Endothelial cell of umbilical vein (primary cell): ENCODE measurements around the gene PIM1. TPM values are rescaled to one million over a fixed set of nuclear protein-coding genes. Genes with fewer than 3 reads are reported as not detected.
A peak's percentile ranks its signal among the peaks of the same experiment; 100 is the strongest.

Experiments used
- BruUV-seq: library from RNA; stranded (reverse); fragments of 400-500 nt; replicated peaks from 2 replicates; lab custom pipeline; 2021; lab: Mats Ljungman, UMichigan
- CTCF ChIA-PET: fragments of 300-600, 350-600 bp; sonication (Branson Sonifier 250); formaldehyde crosslinking; loops from one replicate; lab custom pipeline; 2021; ENCODE audit warnings: antibody characterized with exemption, inconsistent platforms; lab: Charles Lee
- POLR2A ChIA-PET: fragments of 300-600, 350-600 bp; sonication (Branson Sonifier 250); formaldehyde crosslinking; loops from one replicate; lab custom pipeline; 2021; ENCODE audit warnings: antibody characterized with exemption, inconsistent platforms; lab: Charles Lee
- DNase-seq: peaks from one replicate; pipeline ENCODE4 v3.0.0-alpha.2; 2011; ENCODE audit warnings: low read depth, low spot score
- FAIRE-seq: peaks from 2 replicates; lab custom pipeline; 2011; peaks lifted over from hg19 to GRCh38; lab: Jason Lieb, UNC
- H2AFZ ChIP-seq: 2 replicates; pipeline ENCODE4 v1.6.0; 2012; ENCODE audit warnings: low read depth, low read length, control low read depth, inconsistent platforms
- H3K27ac ChIP-seq: 2 replicates; pipeline ENCODE4 v1.5.1; 2011; ENCODE audit warnings: low read depth, mild to moderate bottlenecking, control low read depth, low read length, moderate library complexity; ENCODE audit not compliant: insufficient read depth
- H3K27me3 ChIP-seq, 2 experiments: 2 replicates each; pipeline versions ENCODE4 v1.6.0 to v1.6.1; 2011; ENCODE audit warnings: low read length in 2 of 2, mixed read lengths in 1 of 2; ENCODE audit not compliant: control insufficient read depth in 2 of 2, insufficient read depth in 2 of 2
- H3K36me3 ChIP-seq, 2 experiments: 2 replicates in 1 of 2; 3 replicates in 1 of 2; pipeline ENCODE4 v1.5.1; 2011; ENCODE audit warnings: low read length in 2 of 2, mild to moderate bottlenecking in 1 of 2, moderate library complexity in 1 of 2; ENCODE audit not compliant: control insufficient read depth in 2 of 2, insufficient read depth in 2 of 2; ENCODE audit errors: extremely low read depth in 1 of 2
- H3K4me1 ChIP-seq: 3 replicates; pipeline ENCODE4 v1.5.1; 2011; ENCODE audit warnings: mild to moderate bottlenecking, low read length; ENCODE audit not compliant: control insufficient read depth, insufficient read depth; ENCODE audit errors: extremely low read depth
- H3K4me2 ChIP-seq: 2 replicates; pipeline ENCODE4 v1.6.1; 2011; ENCODE audit warnings: low read length, control low read depth, mixed read lengths; ENCODE audit not compliant: insufficient read depth
- H3K4me3 ChIP-seq, 3 experiments: fragments of 200-600 bp in 1 of 3; sonication (generic), shearing (Covaris generic) in 1 of 3; replicated peaks in 1 of 3; 2 replicates each; pipeline ENCODE4 v1.5.1; 2011 to 2016; ENCODE audit warnings: control low read depth in 3 of 3, low read length in 3 of 3, mild to moderate bottlenecking in 2 of 3, inconsistent platforms in 1 of 3, low read depth in 1 of 3, moderate library complexity in 1 of 3; ENCODE audit not compliant: insufficient read depth in 1 of 3
- H3K79me2 ChIP-seq: 2 replicates; pipeline ENCODE4 v1.6.0; 2012; ENCODE audit warnings: low read length, inconsistent platforms; ENCODE audit not compliant: control insufficient read depth, insufficient read depth
- H3K9ac ChIP-seq: replicated peaks from 2 replicates; pipeline ENCODE3; 2011; ENCODE audit warnings: low read length, control low read depth; ENCODE audit not compliant: insufficient read depth; ENCODE audit errors: extremely low read depth
- H3K9me1 ChIP-seq: replicated peaks from 3 replicates; pipeline ENCODE4 v1.6.0; 2011; ENCODE audit warnings: mild to moderate bottlenecking, low read length; ENCODE audit not compliant: control insufficient read depth, insufficient read depth; ENCODE audit errors: extremely low read depth
- H3K9me3 ChIP-seq: replicated peaks from 2 replicates; pipeline ENCODE4 v1.5.1; 2012; ENCODE audit warnings: low read length, inconsistent platforms; ENCODE audit not compliant: control insufficient read depth, insufficient read depth
- H4K20me1 ChIP-seq: replicated peaks from 2 replicates; pipeline ENCODE3; 2011; ENCODE audit warnings: mild to moderate bottlenecking, low read length; ENCODE audit not compliant: control insufficient read depth, insufficient read depth; ENCODE audit errors: extremely low read depth
- CTCF ChIP-seq, 2 donors: IDR thresholded peaks; 1 replicate in 1 of 2; 2 replicates in 1 of 2; pipeline ENCODE4 v1.5.1; 2011; ENCODE audit warnings: low read length in 2 of 2, mild to moderate bottlenecking in 2 of 2, moderate library complexity in 2 of 2, control low read depth in 1 of 2, inconsistent platforms in 1 of 2, low read depth in 1 of 2; ENCODE audit not compliant: insufficient read depth in 1 of 2; ENCODE audit errors: extremely low read depth in 1 of 2
- EZH2 ChIP-seq: IDR thresholded peaks from 2 replicates; pipeline ENCODE4 v1.6.1; 2012; ENCODE audit warnings: borderline replicate concordance, low read depth, mild to moderate bottlenecking, moderate library complexity, low read length, inconsistent platforms; ENCODE audit not compliant: severe bottlenecking
- FOS ChIP-seq: IDR thresholded peaks from 2 replicates; pipeline ENCODE4 v1.6.1; 2011; ENCODE audit warnings: mild to moderate bottlenecking, low read length, moderate library complexity, borderline replicate concordance; ENCODE audit not compliant: insufficient read depth
- GATA2 ChIP-seq: IDR thresholded peaks from 2 replicates; pipeline ENCODE4 v1.7.0; 2011; ENCODE audit warnings: low read depth, mild to moderate bottlenecking, moderate library complexity, mixed read lengths, low read length; ENCODE audit not compliant: insufficient read length, insufficient read depth
- JUN ChIP-seq: IDR thresholded peaks from 2 replicates; pipeline ENCODE4 v1.6.1; 2011; ENCODE audit warnings: borderline replicate concordance, low read depth; ENCODE audit not compliant: insufficient read length, insufficient read depth
- MAX ChIP-seq: IDR thresholded peaks from 2 replicates; pipeline ENCODE4 v1.6.1; 2011; ENCODE audit not compliant: insufficient read depth, insufficient read length
- POLR2A ChIP-seq: IDR thresholded peaks from 2 replicates; pipeline ENCODE4 v1.6.1; 2012; ENCODE audit warnings: low read depth, mild to moderate bottlenecking, control low read depth, low read length
- POLR2AphosphoS5 ChIP-seq: IDR thresholded peaks from 2 replicates; pipeline ENCODE4 v1.6.1; 2012; ENCODE audit warnings: low read depth, mild to moderate bottlenecking, control low read depth, low read length, moderate library complexity; ENCODE audit not compliant: insufficient read depth
- dilution Hi-C: fragments of 300-500 bp; cut with MboI; formaldehyde crosslinking; loops from one replicate; pipeline ENCODE4 v1.15.0; 2019; ENCODE audit warnings: low sequenced_read_pairs; ENCODE audit not compliant: extremely low pct_ligation_motif_present
- intact Hi-C: fragments of 100-400 bp; cut with micrococcal nuclease; formaldehyde crosslinking; loops from one replicate; pipeline ENCODE4 v1.10.0; 2022
- polyA plus RNA-seq, 4 experiments: library from polyadenylated mRNA; depleted of rRNA in 3 of 4; stranded (reverse) in 3 of 4; unstranded in 1 of 4; fragments of >200 nt; gene quantifications; 2 replicates each; pipeline versions ENCODE4 v1.2.1 to v1.2.3, GENCODE V29; 2011 to 2012; ENCODE audit warnings: missing spikeins in 1 of 4
- total RNA-seq: library from RNA; stranded (reverse); gene quantifications from 2 replicates; pipeline ENCODE4 v1.2.3, GENCODE V29; 2021

Gene PIM1
- total and polyA plus RNA-seq, 2 donors (not counting 3 experiments of a cell fraction or from before 2014, with no cell fraction given), result 9.2 to 11.3 TPM

GRCh38 chr6:37134396-37135191 is 35.4 kb upstream of the PIM1 start:
- Histone ChIP-seq H4K20me1 (no peaks in the 10 kb centered on the region), H3K27me3 (no peaks in the 10 kb centered on the region), H3K79me2 (no peaks in the 10 kb centered on the region), H3K9ac (peak overlapping the region; percentile 66), H3K27ac (peak overlapping the region; percentile 77), H3K4me2 (peak overlapping the region; percentile 5), H3K4me1 (peaks cover 58% of the 10 kb centered on the region), H3K9me3 (no peaks in the 10 kb centered on the region), H2AFZ (peak overlapping the region; percentile 12), H3K4me3 (no peak overlapping the region), H3K36me3 (no peaks in the 10 kb centered on the region), H3K9me1 (no peaks in the 10 kb centered on the region)
- intact Hi-C loops (loop anchor here (1.0 to 2.0 kb wide), 2 partner anchors 8 to 106 kb away; no protein-coding TSS in a partner anchor), dilution Hi-C loops (no loop called here)
- ChIA-PET POLR2A (no interaction called here), CTCF (interaction anchor here (2.3 kb wide), 1 partner anchor 83 kb away, joined by 11 read pairs; no protein-coding TSS in a partner anchor)
- DNase-seq, result peak; percentile 92
- no peak for TF ChIP-seq EZH2
- peak; percentile 80 for TF ChIP-seq JUN
- TF ChIP-seq POLR2A, result no peak
- peak; percentile 98 for TF ChIP-seq GATA2
- TF ChIP-seq MAX, result no peak
- no peak for TF ChIP-seq CTCF (IDR thresholded peaks at IDR 0.05; ENCODE audit: extremely low read depth in 1 of 2, insufficient read depth in 1 of 2, low read depth in 1 of 2, low read length in 2 of 2)
- TF ChIP-seq FOS, result peak; percentile 94
- TF ChIP-seq POLR2AphosphoS5, result peak; percentile 83
- peak; percentile 93 for FAIRE-seq
- no TSS peak for BruUV-seq
